Prostate gland (tissue), 2 donors: Measurements from ENCODE around the gene PHB1. TPM values are rescaled to one million over a fixed set of nuclear protein-coding genes. Genes with fewer than 3 reads are reported as not detected.
A peak's percentile ranks its signal among the peaks of the same experiment; 100 is the strongest.

Source experiments
- DNase-seq: peaks from one replicate; pipeline ENCODE4 v3.0.0-alpha.2; 2019; ENCODE audit warnings: low spot score
- H3K27ac ChIP-seq, 2 donors: fragments of 200-600 bp; sonication (generic); 2 replicates each; pipeline ENCODE4 v1.5.1; 2017 to 2019
- H3K27me3 ChIP-seq: fragments of 200-600 bp; sonication (generic); replicated peaks from 2 replicates; pipeline ENCODE4 v1.5.1; 2019; ENCODE audit not compliant: insufficient read depth
- H3K36me3 ChIP-seq, 2 donors: fragments of 200-600 bp; sonication (generic); 1 replicate in 1 of 2; 2 replicates in 1 of 2; pipeline versions ENCODE4 v1.5.1 to v1.8.1; 2017 to 2019
- H3K4me1 ChIP-seq: fragments of 200-600 bp; sonication (generic); replicated peaks from 2 replicates; pipeline ENCODE4 v1.5.1; 2019
- H3K4me3 ChIP-seq, 2 donors: fragments of 200-600 bp; sonication (generic); 2 replicates each; pipeline ENCODE4 v1.5.1; 2017 to 2019
- H3K9me3 ChIP-seq: fragments of 200-600 bp; sonication (generic); 2 replicates; pipeline ENCODE4 v1.5.1; 2017
- POLR2A ChIP-seq: fragments of 450-650 bp; IDR thresholded peaks from one replicate; pipeline ENCODE4 v1.6.1; 2016; ENCODE audit warnings: antibody characterized with exemption, mild to moderate bottlenecking
- POLR2AphosphoS5 ChIP-seq: sonication (generic); formaldehyde crosslinking; IDR thresholded peaks from one replicate; pipeline ENCODE4 v1.6.1; 2017; ENCODE audit warnings: antibody characterized with exemption
- WGBS: methylation state at CpG from one replicate; pipeline ENCODE4 v1.1.5; 2018; 5-methylcytosine and 5-hydroxymethylcytosine counted together
- intact Hi-C: fragments of 100-400 bp; cut with DNase I; formaldehyde crosslinking; loops from one replicate; pipeline ENCODE4 v1.14.2; 2022
- total RNA-seq, 2 donors: library from RNA; depleted of rRNA; stranded (reverse); fragments of >200 nt; gene quantifications; one replicate each; pipeline ENCODE4 v1.1.0, GENCODE V29; 2016
- TF ChIP-seq, protein P1 (sequence below), 4 experiments: fragments of 200-600 bp in 2 of 4; fragments of 450-650 bp in 2 of 4; sonication (generic) in 2 of 4; IDR thresholded peaks; 1 replicate in 3 of 4; 2 replicates in 1 of 4; pipeline ENCODE4 v1.5.1; 2016 to 2019; ENCODE audit warnings: antibody characterized with exemption in 4 of 4, mild to moderate bottlenecking in 2 of 4, moderate library complexity in 2 of 4

PHB1 gene
- total RNA-seq, 2 donors from 2014 or later: 105 to 135 TPM

DNA sequence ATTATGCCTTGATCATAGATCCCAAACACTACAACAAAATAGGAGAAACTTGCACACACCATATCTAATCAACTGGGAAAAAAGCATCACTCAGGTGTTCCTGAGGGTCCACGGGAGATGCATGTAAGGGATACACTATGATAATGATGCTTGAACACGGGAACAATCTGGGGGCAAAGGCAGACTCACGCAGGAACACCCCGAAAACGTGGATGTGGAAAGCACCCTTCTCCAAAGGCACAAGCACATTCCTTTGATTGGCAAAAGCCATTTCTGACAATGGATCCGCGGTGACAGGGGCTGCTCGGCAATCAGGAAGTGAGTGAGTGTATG is 53.9 kb downstream of the PHB1 start:
- no peaks in the 10 kb centered on the region for H3K4me1 ChIP-seq
- no peak for DNase-seq
- 0% methylated on average over 8 of the region's 8 CpGs for WGBS

DNA sequence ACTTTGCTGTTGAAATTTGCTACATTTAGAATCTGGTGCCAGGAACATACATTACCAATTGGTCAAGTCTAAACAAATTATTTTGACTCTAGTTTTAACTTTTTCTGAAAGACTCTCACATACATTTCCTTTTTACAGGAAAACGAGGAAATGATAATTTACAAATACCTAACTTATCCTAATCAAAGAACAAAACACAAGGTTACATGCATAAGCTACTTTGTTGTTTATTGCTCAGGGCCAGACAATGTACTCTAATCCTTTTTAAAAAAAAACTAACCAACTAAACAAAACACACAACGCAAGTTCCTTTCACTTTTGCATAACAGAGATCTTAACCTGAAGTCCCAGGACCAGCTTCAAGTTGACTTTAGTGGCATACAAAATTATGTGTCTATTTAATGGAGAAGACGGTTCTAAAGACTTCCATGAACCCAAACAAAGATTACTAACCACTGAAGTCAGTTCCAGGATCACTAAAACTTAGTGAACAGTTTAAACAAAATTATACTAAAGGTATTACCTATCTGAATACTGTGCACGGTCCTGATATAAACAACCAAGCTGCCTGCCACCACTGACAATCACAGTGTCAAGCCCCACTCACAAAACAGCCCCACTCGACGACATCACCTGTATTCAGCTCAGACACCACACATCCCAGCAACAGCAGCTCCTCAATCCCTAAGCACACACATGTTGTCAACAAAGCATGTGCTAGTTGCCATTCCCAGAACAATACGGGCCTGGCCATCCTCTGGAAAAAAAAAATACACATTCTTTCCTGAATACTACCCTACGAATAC is 54.5 kb downstream of the PHB1 start:
- no peak for DNase-seq
- TF ChIP-seq, protein P1, sequence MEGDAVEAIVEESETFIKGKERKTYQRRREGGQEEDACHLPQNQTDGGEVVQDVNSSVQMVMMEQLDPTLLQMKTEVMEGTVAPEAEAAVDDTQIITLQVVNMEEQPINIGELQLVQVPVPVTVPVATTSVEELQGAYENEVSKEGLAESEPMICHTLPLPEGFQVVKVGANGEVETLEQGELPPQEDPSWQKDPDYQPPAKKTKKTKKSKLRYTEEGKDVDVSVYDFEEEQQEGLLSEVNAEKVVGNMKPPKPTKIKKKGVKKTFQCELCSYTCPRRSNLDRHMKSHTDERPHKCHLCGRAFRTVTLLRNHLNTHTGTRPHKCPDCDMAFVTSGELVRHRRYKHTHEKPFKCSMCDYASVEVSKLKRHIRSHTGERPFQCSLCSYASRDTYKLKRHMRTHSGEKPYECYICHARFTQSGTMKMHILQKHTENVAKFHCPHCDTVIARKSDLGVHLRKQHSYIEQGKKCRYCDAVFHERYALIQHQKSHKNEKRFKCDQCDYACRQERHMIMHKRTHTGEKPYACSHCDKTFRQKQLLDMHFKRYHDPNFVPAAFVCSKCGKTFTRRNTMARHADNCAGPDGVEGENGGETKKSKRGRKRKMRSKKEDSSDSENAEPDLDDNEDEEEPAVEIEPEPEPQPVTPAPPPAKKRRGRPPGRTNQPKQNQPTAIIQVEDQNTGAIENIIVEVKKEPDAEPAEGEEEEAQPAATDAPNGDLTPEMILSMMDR (IDR thresholded peaks at IDR 0.05): no peak
- TF ChIP-seq POLR2AphosphoS5: no peak
- TF ChIP-seq POLR2A: no peak
- peak overlapping the region; percentile 92 to 97 for H3K27ac ChIP-seq
- no peaks in the 10 kb centered on the region for H3K4me1 ChIP-seq
- H3K27me3 ChIP-seq: no peaks in the 10 kb centered on the region
- H3K36me3 ChIP-seq: no peaks in the 10 kb centered on the region
- 10% methylated on average over 8 of the region's 8 CpGs for WGBS
- intact Hi-C loops: no loop called here
- peak overlapping the region; percentile 92 to 98 for H3K4me3 ChIP-seq
- H3K9me3 ChIP-seq: no peaks in the 10 kb centered on the region

More for the DNA sequence above, 53.9 kb downstream of the PHB1 start:
- TF ChIP-seq POLR2AphosphoS5 (no peak), POLR2A (no peak)
- TF ChIP-seq, protein P1 (IDR thresholded peaks at IDR 0.05): no peak
- no peaks in the 10 kb centered on the region for H3K36me3 ChIP-seq
- H3K27ac ChIP-seq: peak overlapping the region; percentile 92 to 97
- no peaks in the 10 kb centered on the region for H3K9me3 ChIP-seq
- intact Hi-C loops: no loop called here
- peak overlapping the region; percentile 92 to 98 for H3K4me3 ChIP-seq
- H3K27me3 ChIP-seq: no peaks in the 10 kb centered on the region

DNA sequence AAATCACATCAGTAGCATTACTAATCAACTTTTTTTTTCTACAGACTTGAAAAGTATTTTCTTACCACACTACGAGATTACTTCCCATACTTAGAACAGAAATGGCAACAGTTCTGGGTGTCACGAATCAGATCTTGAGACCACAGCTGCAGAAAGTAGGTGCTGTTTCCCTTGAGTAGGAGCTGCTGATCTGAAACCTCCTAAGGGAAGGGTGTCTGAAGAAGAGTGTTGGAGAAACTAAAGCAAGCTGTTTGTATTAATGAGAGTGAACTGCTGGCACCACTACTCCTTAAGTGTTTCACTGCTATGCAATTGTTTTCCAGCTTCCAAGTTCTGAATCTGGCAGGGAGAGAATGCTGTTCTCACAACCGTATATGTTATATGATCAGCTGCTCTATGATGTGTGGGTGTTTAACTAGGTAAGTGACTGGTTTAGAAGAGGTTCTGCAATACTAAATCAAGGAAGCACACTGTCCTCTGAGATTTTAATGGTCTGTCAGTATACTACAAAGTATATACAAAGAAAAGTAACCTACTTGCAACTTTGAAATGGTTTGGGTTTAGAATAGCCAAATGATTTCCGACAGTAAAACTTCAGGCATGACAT is 55.9 kb downstream of the PHB1 start:
- TF ChIP-seq POLR2A: no peak
- TF ChIP-seq, protein P1 (IDR thresholded peaks at IDR 0.05): no peak
- TF ChIP-seq POLR2AphosphoS5: no peak
- Histone ChIP-seq H3K9me3 (no peaks in the 10 kb centered on the region), H3K27me3 (no peaks in the 10 kb centered on the region), H3K27ac (peak overlapping the region; percentile 34 to 97), H3K4me1 (no peaks in the 10 kb centered on the region), H3K4me3 (peak overlapping the region in 1 of 2 donors; percentile 92), H3K36me3 (no peaks in the 10 kb centered on the region)
- intact Hi-C loops: no loop called here
- 18% methylated on average over 4 of the region's 4 CpGs for WGBS
- no peak for DNase-seq

DNA sequence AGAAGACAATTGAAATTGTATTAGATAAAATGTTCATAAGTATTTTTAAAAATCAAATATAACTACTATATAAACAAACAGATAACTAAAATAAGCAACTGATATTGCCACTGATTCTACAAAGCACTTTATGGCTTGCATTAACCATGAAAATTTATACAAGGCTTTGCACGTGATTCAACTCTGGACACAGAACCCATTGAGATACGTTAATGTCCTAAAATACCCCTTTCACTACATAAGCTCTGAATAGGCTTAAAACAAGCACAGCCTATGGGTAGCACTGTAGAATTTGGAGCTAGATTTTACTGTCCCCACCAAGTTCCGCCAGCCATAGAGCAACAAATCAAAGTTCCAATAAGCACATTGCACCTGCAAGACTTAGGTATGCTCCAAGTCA is 57.2 kb downstream of the PHB1 start:
- 31% methylated on average over 3 of the region's 3 CpGs for WGBS
- H3K27ac ChIP-seq: peak overlapping the region in 1 of 2 donors; percentile 97
- intact Hi-C loops: no loop called here
- H3K27me3 ChIP-seq: no peaks in the 10 kb centered on the region
- H3K9me3 ChIP-seq: no peaks in the 10 kb centered on the region
- no peak overlapping the region for H3K4me3 ChIP-seq
- H3K36me3 ChIP-seq: no peaks in the 10 kb centered on the region
- no peaks in the 10 kb centered on the region for H3K4me1 ChIP-seq
- no peak for DNase-seq
- TF ChIP-seq POLR2A: no peak
- no peak for TF ChIP-seq POLR2AphosphoS5
- TF ChIP-seq, protein P1 (IDR thresholded peaks at IDR 0.05): no peak
